Adipocyte (in vitro differentiated cells): Measurements from ENCODE around the gene BTG2.
"Not testable (repeated sequence)": the region's sequence is repeated elsewhere in the genome, so short reads cannot be mapped to it uniquely, and the experiment has no call there.

ENCODE experiments used
- DNase-seq: peaks from one replicate; pipeline ENCODE4 v3.0.0-alpha.2; 2015; ENCODE audit warnings: low read depth
- H3K27me3 ChIP-seq: replicated peaks from 2 replicates; pipeline ENCODE4 v1.7.0; 2013; ENCODE audit warnings: mild to moderate bottlenecking, low read length, moderate library complexity; ENCODE audit not compliant: control insufficient read depth, insufficient read depth
- H3K36me3 ChIP-seq: 2 replicates; pipeline ENCODE4 v1.7.0; 2013; ENCODE audit warnings: low read length, mild to moderate bottlenecking, moderate library complexity; ENCODE audit not compliant: control insufficient read depth, insufficient read depth, severe bottlenecking
- H3K4me1 ChIP-seq: 2 replicates; pipeline ENCODE4 v1.7.0; 2013; ENCODE audit warnings: mild to moderate bottlenecking, low read length, moderate library complexity; ENCODE audit not compliant: control insufficient read depth, insufficient read depth
- H3K4me3 ChIP-seq: 2 replicates; pipeline ENCODE4 v1.7.0; 2013; ENCODE audit warnings: mild to moderate bottlenecking, low read length, moderate library complexity
- H3K9ac ChIP-seq: 2 replicates; pipeline ENCODE4 v1.7.0; 2013; ENCODE audit warnings: mild to moderate bottlenecking, low read length, moderate library complexity
- H3K9me3 ChIP-seq: 2 replicates; pipeline ENCODE4 v1.7.0; 2013; ENCODE audit warnings: mild to moderate bottlenecking, low read length, moderate library complexity; ENCODE audit not compliant: control insufficient read depth

BTG2 gene

GRCh38 chr1:203299719-203300429 is 5.4 kb upstream of the BTG2 start:
- H3K4me3 ChIP-seq, H3K36me3 ChIP-seq, H3K27me3 ChIP-seq, H3K4me1 ChIP-seq, DNase-seq, H3K9ac ChIP-seq, H3K9me3 ChIP-seq: not testable (repeated sequence)

- no peaks in the 10 kb centered on the region for H3K9me3 ChIP-seq
- H3K9ac ChIP-seq: no peak overlapping the region
- no peak overlapping the region for H3K4me3 ChIP-seq
- DNase-seq: no peak
- H3K36me3 ChIP-seq: no peaks in the 10 kb centered on the region
- H3K27me3 ChIP-seq: peaks cover 7% of the 10 kb centered on the region
- peaks cover 5% of the 10 kb centered on the region for H3K4me1 ChIP-seq
Observed at GRCh38 chr1:203300441-203301330, 4.6 kb upstream of the BTG2 start.

- Histone ChIP-seq H3K9ac (no peak overlapping the region), H3K9me3 (no peaks in the 10 kb centered on the region), H3K4me3 (no peak overlapping the region), H3K27me3 (peaks cover 7% of the 10 kb centered on the region), H3K36me3 (no peaks in the 10 kb centered on the region), H3K4me1 (peaks cover 5% of the 10 kb centered on the region)
- DNase-seq: no peak
Observed at GRCh38 chr1:203301331-203301668, 4.0 kb upstream of the BTG2 start.

GRCh38 chr1:203302456-203302855 is 2.9 kb upstream of the BTG2 start:
- Histone ChIP-seq H3K9ac (no peak overlapping the region), H3K4me1 (peaks cover 12% of the 10 kb centered on the region), H3K27me3 (peaks cover 7% of the 10 kb centered on the region), H3K4me3 (no peak overlapping the region), H3K36me3 (no peaks in the 10 kb centered on the region), H3K9me3 (no peaks in the 10 kb centered on the region)
- DNase-seq: no peak

- no peak for DNase-seq
- no peak overlapping the region for H3K9ac ChIP-seq
- H3K4me3 ChIP-seq: no peak overlapping the region
- peaks cover 7% of the 10 kb centered on the region for H3K27me3 ChIP-seq
- H3K4me1 ChIP-seq: peaks cover 17% of the 10 kb centered on the region
- H3K9me3 ChIP-seq: no peaks in the 10 kb centered on the region
- peaks cover 4% of the 10 kb centered on the region for H3K36me3 ChIP-seq
Observed at GRCh38 chr1:203302894-203303293, 2.4 kb upstream of the BTG2 start.

GRCh38 chr1:203304391-203304918 is 864 bp upstream of the BTG2 start:
- no peaks in the 10 kb centered on the region for H3K9me3 ChIP-seq
- peaks cover 20% of the 10 kb centered on the region for H3K36me3 ChIP-seq
- DNase-seq: no peak
- H3K9ac ChIP-seq: peak overlapping the region; percentile 81
- peaks cover 32% of the 10 kb centered on the region for H3K4me1 ChIP-seq
- H3K27me3 ChIP-seq: peaks cover 3% of the 10 kb centered on the region
- peak overlapping the region; percentile 76 for H3K4me3 ChIP-seq

- H3K36me3 ChIP-seq: peaks cover 22% of the 10 kb centered on the region
- H3K4me1 ChIP-seq: peaks cover 34% of the 10 kb centered on the region
- peak overlapping the region; percentile 97 for H3K9ac ChIP-seq
- peak overlapping the region; percentile 97 for H3K4me3 ChIP-seq
- DNase-seq: peak; percentile 42
- no peaks in the 10 kb centered on the region for H3K9me3 ChIP-seq
- H3K27me3 ChIP-seq: no peaks in the 10 kb centered on the region
Observed at GRCh38 chr1:203305809-203306088, 430 bp downstream of the BTG2 start.

- Histone ChIP-seq H3K27me3 (no peaks in the 10 kb centered on the region), H3K4me3 (peak overlapping the region; percentile 97), H3K4me1 (peaks cover 34% of the 10 kb centered on the region), H3K9me3 (no peaks in the 10 kb centered on the region), H3K9ac (peak overlapping the region; percentile 97), H3K36me3 (peaks cover 22% of the 10 kb centered on the region)
- DNase-seq: peak; percentile 94
Observed at GRCh38 chr1:203306089-203306964, 1.0 kb downstream of the BTG2 start.

GRCh38 chr1:203306965-203307541 is 1.7 kb downstream of the BTG2 start:
- H3K9ac ChIP-seq: peak overlapping the region; percentile 97
- H3K27me3 ChIP-seq: no peaks in the 10 kb centered on the region
- no peak for DNase-seq

DNA sequence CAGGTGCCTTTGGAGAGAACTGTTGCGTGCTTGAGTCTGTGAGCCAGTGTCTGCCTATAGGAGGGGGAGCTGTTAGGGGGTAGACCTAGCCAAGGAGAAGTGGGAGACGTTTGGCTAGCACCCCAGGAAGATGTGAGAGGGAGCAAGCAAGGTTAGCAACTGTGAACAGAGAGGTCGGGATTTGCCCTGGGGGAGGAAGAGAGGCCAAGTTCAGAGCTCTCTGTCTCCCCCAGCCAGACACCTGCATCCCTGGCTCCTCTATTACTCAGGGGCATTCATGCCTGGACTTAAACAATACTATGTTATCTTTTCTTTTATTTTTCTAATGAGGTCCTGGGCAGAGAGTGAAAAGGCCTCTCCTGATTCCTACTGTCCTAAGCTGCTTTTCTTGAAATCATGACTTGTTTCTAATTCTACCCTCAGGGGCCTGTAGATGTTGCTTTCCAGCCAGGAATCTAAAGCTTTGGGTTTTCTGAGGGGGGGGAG is 2.4 kb downstream of the BTG2 start:
- Histone ChIP-seq H3K4me1 (peaks cover 34% of the 10 kb centered on the region), H3K27me3 (no peaks in the 10 kb centered on the region), H3K36me3 (peaks cover 22% of the 10 kb centered on the region), H3K9me3 (no peaks in the 10 kb centered on the region), H3K9ac (peak overlapping the region; percentile 53), H3K4me3 (peak overlapping the region; percentile 97)
- no peak for DNase-seq

More at GRCh38 chr1:203306965-203307541, 1.7 kb downstream of the BTG2 start:
- Histone ChIP-seq H3K36me3 (peaks cover 22% of the 10 kb centered on the region), H3K4me3 (peak overlapping the region; percentile 97), H3K4me1 (peaks cover 34% of the 10 kb centered on the region), H3K9me3 (no peaks in the 10 kb centered on the region)
